K562 (cell line): ENCODE results near the gene ARHGEF4.

Experiments
- CTCF ChIP-seq, 3 experiments: IDR thresholded peaks in 2 of 3; conservative IDR thresholded peaks in 1 of 3; 2 replicates each; pipeline ENCODE4 v1.5.1; 2011 to 2012; ENCODE audit warnings: low read length in 3 of 3, mild to moderate bottlenecking in 3 of 3, control low read depth in 2 of 3, improper control_type of control experiment in 1 of 3, inconsistent platforms in 1 of 3, low read depth in 1 of 3, mixed read lengths in 1 of 3, moderate library complexity in 1 of 3; ENCODE audit not compliant: insufficient read depth in 2 of 3
- NCOA1 ChIP-seq: fragments of 450-650 bp; IDR thresholded peaks from 2 replicates; pipeline ENCODE4 v1.6.1; 2016; ENCODE audit warnings: low read depth
- NONO ChIP-seq, 2 experiments: fragments of 200-400 bp in 1 of 2; fragments of 450-650 bp in 1 of 2; formaldehyde crosslinking in 1 of 2; IDR thresholded peaks; 2 replicates each; pipeline ENCODE4 v1.6.1; 2017; ENCODE audit warnings: low read depth in 2 of 2, mild to moderate bottlenecking in 2 of 2, moderate library complexity in 2 of 2, low read length in 1 of 2
- SMAD3 ChIP-seq: fragments of 450-650 bp; formaldehyde crosslinking; conservative IDR thresholded peaks from 2 replicates; pipeline ENCODE4 v1.4.0; 2020; ENCODE audit warnings: mild to moderate bottlenecking
- SREBF1 ChIP-seq: fragments of 150-350 bp; IDR thresholded peaks from 2 replicates; pipeline ENCODE4 v1.6.1; 2014; ENCODE audit warnings: antibody characterized with exemption, low read depth, low read length, borderline replicate concordance
- ZBTB8A ChIP-seq: fragments of 450-650 bp; IDR thresholded peaks from 2 replicates; pipeline ENCODE4 v1.6.1; 2018; ENCODE audit warnings: mild to moderate bottlenecking, moderate library complexity; ENCODE audit not compliant: partially characterized antibody
- ZNF609 ChIP-seq: sonication (generic); formaldehyde crosslinking; IDR thresholded peaks from 2 replicates; pipeline ENCODE4 v1.8.1; 2023; ENCODE audit warnings: missing genetic modification reagents, mild to moderate bottlenecking, borderline replicate concordance
- TF ChIP-seq, protein P1 (sequence below): sonication (generic); formaldehyde crosslinking; IDR thresholded peaks from 2 replicates; pipeline ENCODE4 v1.5.0; 2020; ENCODE audit warnings: missing genetic modification reagents

- TF ChIP-seq NONO (IDR thresholded peaks at IDR 0.05; ENCODE audit: low read depth in 2 of 2, low read length in 1 of 2) (no peak), NCOA1 (no peak), CTCF (IDR thresholded peaks at IDR 0.05 in 2 of 3, conservative IDR thresholded peaks at IDR 0.05 in 1 of 3; ENCODE audit: insufficient read depth in 2 of 3, low read depth in 1 of 3, low read length in 3 of 3) (no peak), SREBF1 (no peak), SMAD3 (no peak), ZBTB8A (no peak), ZNF609 (CRISPR knock-in tag) (no peak)
- TF ChIP-seq, protein P1, sequence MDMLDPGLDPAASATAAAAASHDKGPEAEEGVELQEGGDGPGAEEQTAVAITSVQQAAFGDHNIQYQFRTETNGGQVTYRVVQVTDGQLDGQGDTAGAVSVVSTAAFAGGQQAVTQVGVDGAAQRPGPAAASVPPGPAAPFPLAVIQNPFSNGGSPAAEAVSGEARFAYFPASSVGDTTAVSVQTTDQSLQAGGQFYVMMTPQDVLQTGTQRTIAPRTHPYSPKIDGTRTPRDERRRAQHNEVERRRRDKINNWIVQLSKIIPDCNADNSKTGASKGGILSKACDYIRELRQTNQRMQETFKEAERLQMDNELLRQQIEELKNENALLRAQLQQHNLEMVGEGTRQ (CRISPR knock-in tag), result no peak
Measured at GRCh38 chr2:130878316-130878715, 41.6 kb downstream of the ARHGEF4 start.
